Esophagus squamous epithelium (tissue), 5 donors: Measurements from ENCODE around the gene KCTD20. TPM values are rescaled to one million over a fixed set of nuclear protein-coding genes. Genes with fewer than 3 reads are reported as not detected.

Source experiments
- DNase-seq: peaks from one replicate; lab custom pipeline; 2025; lab: John Stamatoyannopoulos, UW
- H3K27ac ChIP-seq, 4 donors: fragments of 200-600 bp; sonication (generic); one replicate each; pipeline ENCODE4 v1.5.1; 2016 to 2019; ENCODE audit warnings: mild to moderate bottlenecking in 1 of 4
- H3K27me3 ChIP-seq, 4 donors: fragments of 200-600 bp; sonication (generic); 1 replicate in 3 of 4; 2 replicates in 1 of 4; pipeline versions ENCODE4 v1.5.1 to v1.6.0; 2017 to 2021; ENCODE audit warnings: antibody characterized with exemption in 1 of 4
- H3K36me3 ChIP-seq, 3 donors: fragments of 200-600 bp; sonication (generic); one replicate each; pipeline ENCODE4 v1.5.1; 2016 to 2019
- H3K4me1 ChIP-seq, 3 donors: fragments of 200-600 bp; sonication (generic); one replicate each; pipeline ENCODE4 v1.5.1; 2017 to 2019
- H3K4me3 ChIP-seq, 4 donors: fragments of 200-600 bp; sonication (generic); 1 replicate in 3 of 4; 2 replicates in 1 of 4; pipeline ENCODE4 v1.5.1; 2016 to 2019; ENCODE audit warnings: mild to moderate bottlenecking in 2 of 4, moderate library complexity in 1 of 4
- H3K9me3 ChIP-seq, 3 donors: fragments of 200-600 bp; sonication (generic); one replicate each; pipeline ENCODE4 v1.5.1; 2016 to 2019
- POLR2A ChIP-seq, 4 donors: fragments of 450-650 bp; IDR thresholded peaks; one replicate each; pipeline ENCODE4 v1.6.1; 2017; ENCODE audit warnings: antibody characterized with exemption in 4 of 4, mild to moderate bottlenecking in 4 of 4, moderate library complexity in 3 of 4
- WGBS, 2 donors: methylation state at CpG; one replicate each; pipeline ENCODE4 v1.1.5; 2018; 5-methylcytosine and 5-hydroxymethylcytosine counted together
- intact Hi-C: fragments of 100-400 bp; cut with DNase I; formaldehyde crosslinking; loops from one replicate; pipeline ENCODE4 v1.15.0; 2022
- total RNA-seq, 4 donors: library from RNA; depleted of rRNA; stranded (reverse); fragments of >200 nt; gene quantifications; one replicate each; pipeline ENCODE4 v1.1.0, GENCODE V29; 2016
- TF ChIP-seq, protein P1 (sequence below), 6 experiments: fragments of 450-650 bp in 4 of 6; fragments of 200-600 bp in 2 of 6; sonication (generic) in 2 of 6; IDR thresholded peaks; one replicate each; pipeline ENCODE4 v1.5.1; 2016 to 2019; ENCODE audit warnings: antibody characterized with exemption in 6 of 6, mild to moderate bottlenecking in 4 of 6, moderate library complexity in 4 of 6
- donor health status: DM: yes; HTN: yes; CAD: no.

KCTD20 gene
- total RNA-seq, 4 donors from 2014 or later = 35.9 to 47.5 (median 41.0) TPM

DNA sequence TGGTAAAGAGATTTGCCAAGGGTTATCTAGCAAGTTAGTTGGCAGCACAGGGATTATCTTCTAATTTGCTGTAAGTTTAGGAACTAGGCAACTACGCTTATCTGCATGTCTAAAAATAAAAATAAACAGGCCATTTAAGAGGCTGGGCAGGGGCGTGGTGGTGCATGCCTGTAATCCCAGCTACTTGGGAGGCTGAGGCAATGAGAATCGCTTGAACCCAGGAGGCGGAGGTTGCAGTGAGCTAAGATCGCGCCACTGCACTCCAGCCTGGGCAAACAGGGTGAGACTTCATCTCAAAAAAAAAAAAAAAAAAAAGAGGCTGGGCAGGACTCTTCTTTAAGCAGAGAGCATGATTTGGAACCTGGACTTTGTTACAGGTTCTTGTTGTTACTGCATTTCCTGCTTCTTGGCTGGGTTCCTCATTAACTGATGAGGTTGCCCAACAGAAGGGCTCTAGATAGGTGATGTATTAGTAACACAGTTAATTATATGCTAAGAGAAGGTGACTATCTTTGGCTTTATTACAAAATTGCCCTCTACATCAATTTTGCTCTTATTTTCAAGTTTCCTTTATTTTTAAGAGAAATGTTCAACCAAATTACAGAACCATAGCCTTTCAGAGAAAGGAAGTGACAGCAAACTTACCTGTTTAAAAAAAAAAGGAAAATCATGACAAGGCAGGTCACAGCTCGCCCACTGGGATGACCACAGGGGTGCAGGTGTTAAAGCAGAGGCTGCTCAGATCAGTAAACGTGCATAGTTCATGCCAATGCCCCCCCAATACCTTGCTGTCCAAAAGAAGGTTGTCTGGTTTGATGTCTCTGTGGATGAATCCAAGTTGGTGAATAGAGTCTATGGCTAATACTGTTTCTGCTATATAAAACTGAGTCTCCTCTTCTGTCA lies 72.0 kb downstream of the KCTD20 start:
- intact Hi-C loops = no loop called here
- WGBS, 2 donors = 85% methylated on average over 6 to 8 of the region's 8 CpGs
- peaks cover 0 to 24% (median 7%) of the 10 kb centered on the region in 3 donors for H3K4me1 ChIP-seq
- TF ChIP-seq, protein P1, sequence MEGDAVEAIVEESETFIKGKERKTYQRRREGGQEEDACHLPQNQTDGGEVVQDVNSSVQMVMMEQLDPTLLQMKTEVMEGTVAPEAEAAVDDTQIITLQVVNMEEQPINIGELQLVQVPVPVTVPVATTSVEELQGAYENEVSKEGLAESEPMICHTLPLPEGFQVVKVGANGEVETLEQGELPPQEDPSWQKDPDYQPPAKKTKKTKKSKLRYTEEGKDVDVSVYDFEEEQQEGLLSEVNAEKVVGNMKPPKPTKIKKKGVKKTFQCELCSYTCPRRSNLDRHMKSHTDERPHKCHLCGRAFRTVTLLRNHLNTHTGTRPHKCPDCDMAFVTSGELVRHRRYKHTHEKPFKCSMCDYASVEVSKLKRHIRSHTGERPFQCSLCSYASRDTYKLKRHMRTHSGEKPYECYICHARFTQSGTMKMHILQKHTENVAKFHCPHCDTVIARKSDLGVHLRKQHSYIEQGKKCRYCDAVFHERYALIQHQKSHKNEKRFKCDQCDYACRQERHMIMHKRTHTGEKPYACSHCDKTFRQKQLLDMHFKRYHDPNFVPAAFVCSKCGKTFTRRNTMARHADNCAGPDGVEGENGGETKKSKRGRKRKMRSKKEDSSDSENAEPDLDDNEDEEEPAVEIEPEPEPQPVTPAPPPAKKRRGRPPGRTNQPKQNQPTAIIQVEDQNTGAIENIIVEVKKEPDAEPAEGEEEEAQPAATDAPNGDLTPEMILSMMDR (IDR thresholded peaks at IDR 0.05) = no peak
- no peak for TF ChIP-seq POLR2A (IDR thresholded peaks at IDR 0.05)
- no peak for DNase-seq
- no peaks in the 10 kb centered on the region for H3K9me3 ChIP-seq
- H3K4me3 ChIP-seq = no peak overlapping the region
- peaks cover 3 to 98% (median 4%) of the 10 kb centered on the region in 3 donors for H3K36me3 ChIP-seq
- H3K27ac ChIP-seq = peak overlapping the region in 2 of 4 donors; percentile 0 to 50
- no peaks in the 10 kb centered on the region for H3K27me3 ChIP-seq

DNA sequence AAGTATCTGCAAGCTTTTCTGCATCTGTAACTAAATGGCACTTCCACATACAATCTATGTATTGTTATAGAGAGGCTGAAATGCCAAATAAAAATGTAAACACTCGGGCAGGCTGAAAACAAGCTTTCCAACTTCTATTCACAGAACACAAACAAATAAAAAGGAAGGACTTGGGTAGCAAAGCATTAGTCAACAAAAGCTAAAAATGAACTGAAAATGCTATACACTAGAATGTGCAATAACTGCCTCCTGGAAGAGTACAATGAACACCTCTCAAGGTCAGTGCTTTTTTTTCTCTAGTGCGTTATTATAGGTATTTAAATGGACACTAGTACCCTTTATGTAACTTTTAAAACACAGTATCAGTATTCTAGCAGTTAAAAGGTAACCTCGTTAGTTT lies 73.0 kb downstream of the KCTD20 start:
- intact Hi-C loops = no loop called here
- H3K4me3 ChIP-seq = no peak overlapping the region
- H3K27ac ChIP-seq = peak overlapping the region in 2 of 4 donors; percentile 17 to 50
- WGBS, 2 donors = 62 to 64% methylated on average over 3 of the region's 3 CpGs
- TF ChIP-seq, protein P1 (IDR thresholded peaks at IDR 0.05) = no peak
- TF ChIP-seq POLR2A (IDR thresholded peaks at IDR 0.05) = no peak
- DNase-seq = no peak
- H3K4me1 ChIP-seq = peaks cover 0 to 24% (median 7%) of the 10 kb centered on the region in 3 donors
- H3K27me3 ChIP-seq = no peaks in the 10 kb centered on the region
- H3K9me3 ChIP-seq = no peaks in the 10 kb centered on the region
- H3K36me3 ChIP-seq = peaks cover 0 to 98% (median 4%) of the 10 kb centered on the region in 3 donors

DNA sequence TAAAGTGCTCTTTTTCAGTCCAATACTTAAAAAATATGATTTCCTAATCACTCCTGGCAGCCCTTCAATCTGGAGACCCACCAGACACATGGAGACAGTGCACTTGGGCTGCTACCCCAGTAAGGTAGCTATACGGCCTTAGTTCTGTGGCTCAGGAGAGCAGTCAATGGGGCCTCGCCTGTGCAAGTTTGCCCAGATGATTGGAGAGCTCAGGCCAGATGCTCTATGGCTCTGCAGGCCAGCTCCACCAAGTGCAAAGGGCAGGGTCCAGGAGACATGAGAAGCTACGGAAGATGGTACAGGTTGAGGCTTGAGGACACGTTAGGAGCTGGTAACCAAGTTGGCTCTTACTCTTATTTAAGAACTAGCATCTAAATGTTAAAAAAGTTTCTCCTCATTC lies 73.8 kb downstream of the KCTD20 start:
- intact Hi-C loops = no loop called here
- DNase-seq = no peak

DNA sequence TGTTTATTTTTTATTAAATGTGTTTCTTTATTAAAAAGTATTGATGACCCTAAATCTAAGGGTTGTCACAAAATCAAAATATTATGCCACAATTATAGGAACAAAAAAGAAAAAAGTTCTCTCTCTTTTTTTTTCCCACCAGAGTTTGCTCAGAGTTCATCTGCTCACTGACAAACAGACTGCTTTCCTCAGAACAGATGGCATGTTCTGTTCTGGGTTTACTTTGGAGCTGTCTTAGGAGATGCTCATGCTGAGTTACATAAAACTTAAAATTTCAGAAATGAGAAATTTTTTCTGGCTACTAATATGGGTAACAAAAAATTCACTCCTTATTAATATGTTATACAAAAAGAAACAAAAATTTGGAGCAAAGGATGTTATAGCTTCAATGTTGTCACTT lies 74.2 kb downstream of the KCTD20 start:
- Histone ChIP-seq H3K4me1 (peaks cover 0 to 24% (median 7%) of the 10 kb centered on the region in 3 donors), H3K27me3 (no peaks in the 10 kb centered on the region), H3K9me3 (no peaks in the 10 kb centered on the region), H3K36me3 (peaks cover 0 to 98% (median 2%) of the 10 kb centered on the region in 3 donors), H3K4me3 (no peak overlapping the region), H3K27ac (peak overlapping the region in 1 of 4 donors; percentile 50)
- intact Hi-C loops = no loop called here
- TF ChIP-seq, protein P1 (IDR thresholded peaks at IDR 0.05) = no peak
- no peak for TF ChIP-seq POLR2A (IDR thresholded peaks at IDR 0.05)
- DNase-seq = no peak

More for the DNA sequence above, 73.8 kb downstream of the KCTD20 start:
- Histone ChIP-seq H3K27ac (peak overlapping the region in 2 of 4 donors; percentile 17 to 50), H3K9me3 (no peaks in the 10 kb centered on the region), H3K4me3 (no peak overlapping the region), H3K4me1 (peaks cover 0 to 24% (median 7%) of the 10 kb centered on the region in 3 donors), H3K36me3 (peaks cover 0 to 98% (median 2%) of the 10 kb centered on the region in 3 donors), H3K27me3 (no peaks in the 10 kb centered on the region)
- 67 to 92% methylated on average over 4 of the region's 4 CpGs for WGBS, 2 donors
- TF ChIP-seq, protein P1 (IDR thresholded peaks at IDR 0.05) = no peak
- TF ChIP-seq POLR2A (IDR thresholded peaks at IDR 0.05) = no peak

DNA sequence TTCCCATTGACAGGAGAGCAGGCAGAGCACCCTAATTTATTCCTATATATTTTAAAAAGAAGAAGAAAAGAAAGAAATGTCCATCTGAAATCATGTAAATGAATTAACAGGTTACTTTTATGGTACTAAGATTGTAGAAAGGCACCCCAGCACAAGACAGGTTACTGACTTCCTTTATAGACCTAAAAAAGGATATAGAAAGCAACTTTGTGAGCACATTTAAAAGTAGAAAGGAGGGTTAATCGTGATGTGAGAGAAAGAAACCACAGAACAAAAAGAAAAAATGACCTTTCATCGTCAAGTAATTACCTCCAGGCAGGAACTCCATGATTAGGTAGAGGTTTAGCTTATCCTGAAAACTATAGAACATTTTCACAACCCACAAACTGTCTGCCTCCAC lies 74.6 kb downstream of the KCTD20 start:
- no peak for DNase-seq
- intact Hi-C loops = no loop called here

More for the DNA sequence above, 74.6 kb downstream of the KCTD20 start:
- Histone ChIP-seq H3K27me3 (no peaks in the 10 kb centered on the region), H3K4me3 (no peak overlapping the region), H3K27ac (peak overlapping the region in 1 of 4 donors; percentile 19), H3K9me3 (no peaks in the 10 kb centered on the region), H3K4me1 (peaks cover 0 to 24% (median 7%) of the 10 kb centered on the region in 3 donors), H3K36me3 (peaks cover 0 to 98% (median 6%) of the 10 kb centered on the region in 3 donors)
- TF ChIP-seq POLR2A (IDR thresholded peaks at IDR 0.05) = no peak
- TF ChIP-seq, protein P1 (IDR thresholded peaks at IDR 0.05) = no peak
- WGBS, 2 donors = 65 to 74% methylated on average over 2 of the region's 2 CpGs
